GM12892 (cell line): Measurements from ENCODE around the gene SATL1.

Experiments used
- POLR2A ChIP-seq: IDR thresholded peaks from 2 replicates; pipeline ENCODE4 v1.6.1; 2011; ENCODE audit warnings: low read depth, low read length, control low read depth
- POLR2AphosphoS5 ChIP-seq: IDR thresholded peaks from 2 replicates; pipeline ENCODE4 v1.6.1; 2011; ENCODE audit warnings: low read depth, low read length, control low read depth
- TAF1 ChIP-seq: IDR thresholded peaks from 2 replicates; pipeline ENCODE4 v1.6.1; 2011; ENCODE audit warnings: low read depth, mild to moderate bottlenecking, control low read depth, low read length, borderline replicate concordance

DNA sequence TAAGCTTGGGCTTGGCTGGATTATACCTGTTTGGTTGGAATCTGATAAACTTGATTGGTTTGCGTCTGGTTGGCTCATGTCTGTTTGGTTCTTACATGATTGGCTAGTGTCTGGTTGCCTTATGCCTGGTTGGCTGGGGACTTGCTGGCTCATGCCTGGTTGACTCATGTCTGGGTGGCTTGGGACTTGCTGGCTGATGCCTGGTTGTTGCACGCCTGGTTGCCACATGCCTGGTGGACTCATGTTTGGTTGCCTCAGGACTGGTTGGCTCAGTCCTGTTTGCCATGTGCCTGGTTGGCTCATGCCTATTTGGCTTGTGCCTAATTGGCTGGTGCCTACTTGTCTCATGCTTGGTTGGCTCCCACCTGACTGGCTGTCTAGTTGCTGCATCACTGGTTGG lies 135.4 kb downstream of the SATL1 start:
- no peak for TF ChIP-seq POLR2AphosphoS5
- TF ChIP-seq POLR2A: no peak
- TF ChIP-seq TAF1: no peak
